Right lobe of liver (tissue), 6 donors: ENCODE data around the gene GRWD1. TPM values are rescaled to one million over a fixed set of nuclear protein-coding genes. Genes with fewer than 3 reads are reported as not detected.
A peak's percentile ranks its signal among the peaks of the same experiment; 100 is the strongest.

ENCODE experiments used
- ATAC-seq, 4 donors: fragments of 200-7000 bp; cut with Tn5 transposase; one replicate each; pipeline ENCODE4 v1.9.1; 2020; ENCODE audit warnings: mild to moderate bottlenecking in 4 of 4, moderate library complexity in 4 of 4
- DNase-seq, 3 donors: peaks; one replicate each; pipeline ENCODE4 v3.0.0-alpha.2; 2020
- H3K27ac ChIP-seq, 3 donors: fragments of 200-600 bp; one replicate each; pipeline ENCODE4 v1.8.0; 2022
- H3K27me3 ChIP-seq, 2 donors: fragments of 200-600 bp; one replicate each; pipeline ENCODE4 v1.8.0; 2022
- H3K36me3 ChIP-seq, 4 donors: fragments of 200-600 bp; sonication (generic) in 1 of 4; one replicate each; pipeline versions ENCODE4 v1.5.1 to v1.8.0; 2017 to 2022; ENCODE audit warnings: control low read depth in 1 of 4
- H3K4me1 ChIP-seq, 4 donors: fragments of 200-600 bp; sonication (generic) in 1 of 4; one replicate each; pipeline versions ENCODE4 v1.5.1 to v1.8.0; 2017 to 2022; ENCODE audit warnings: control low read depth in 1 of 4
- H3K4me3 ChIP-seq, 3 donors: fragments of 200-600 bp; one replicate each; pipeline ENCODE4 v1.8.0; 2022
- H3K9me3 ChIP-seq, 4 donors: fragments of 200-600 bp; sonication (generic) in 1 of 4; one replicate each; pipeline versions ENCODE4 v1.5.1 to v1.8.0; 2017 to 2022; ENCODE audit warnings: control low read depth in 1 of 4
- POLR2A ChIP-seq: fragments of 450-650 bp; IDR thresholded peaks from one replicate; pipeline ENCODE4 v1.6.1; 2017; ENCODE audit warnings: antibody characterized with exemption, mild to moderate bottlenecking
- WGBS: methylation state at CpG from one replicate; pipeline ENCODE4 v1.1.6; 2018; ENCODE audit warnings: low coverage, low lambda C conversion rate; ENCODE audit not compliant: insufficient coverage; ENCODE audit errors: missing lambda C conversion rate; 5-methylcytosine and 5-hydroxymethylcytosine counted together
- intact Hi-C, 2 donors: fragments of 100-400 bp; cut with DNase I; formaldehyde crosslinking; loops; one replicate each; pipeline versions ENCODE4 v1.11.2 to v1.14.1; 2022
- total RNA-seq, 6 experiments: library from RNA; depleted of rRNA in 2 of 6; stranded (reverse); fragments of >200 nt in 2 of 6; fragmentation: NEBNext Ultra II Directional in 3 of 6; extraction: Animal tissue kit (Norgen Biotek cat#: 25700) in 3 of 6; gene quantifications; one replicate each; pipeline versions ENCODE4 v1.1.0 to v1.2.4, GENCODE V29; 2016 to 2023
- TF ChIP-seq, protein P1 (sequence below), 4 donors: fragments of 200-600 bp in 3 of 4; fragments of 450-650 bp in 1 of 4; IDR thresholded peaks; one replicate each; pipeline versions ENCODE4 v1.5.1 to v1.8.0; 2016 to 2022; ENCODE audit warnings: antibody characterized with exemption in 4 of 4, mild to moderate bottlenecking in 2 of 4
- donor health status: DM: no; HTN: yes; CAD: no.
- donor health status: DM: no; HTN: no; CAD: no.
- donor health status: DM: no; HTN: no; CAD: no.
- donor health status: DM: no; HTN: yes; CAD: no.
- donor health status: DM: no; HTN: yes; CAD: no.

The GRWD1 gene
- total RNA-seq, 6 experiments from 2014 or later: 14.7 to 31.0 (median 17.6) TPM

DNA sequence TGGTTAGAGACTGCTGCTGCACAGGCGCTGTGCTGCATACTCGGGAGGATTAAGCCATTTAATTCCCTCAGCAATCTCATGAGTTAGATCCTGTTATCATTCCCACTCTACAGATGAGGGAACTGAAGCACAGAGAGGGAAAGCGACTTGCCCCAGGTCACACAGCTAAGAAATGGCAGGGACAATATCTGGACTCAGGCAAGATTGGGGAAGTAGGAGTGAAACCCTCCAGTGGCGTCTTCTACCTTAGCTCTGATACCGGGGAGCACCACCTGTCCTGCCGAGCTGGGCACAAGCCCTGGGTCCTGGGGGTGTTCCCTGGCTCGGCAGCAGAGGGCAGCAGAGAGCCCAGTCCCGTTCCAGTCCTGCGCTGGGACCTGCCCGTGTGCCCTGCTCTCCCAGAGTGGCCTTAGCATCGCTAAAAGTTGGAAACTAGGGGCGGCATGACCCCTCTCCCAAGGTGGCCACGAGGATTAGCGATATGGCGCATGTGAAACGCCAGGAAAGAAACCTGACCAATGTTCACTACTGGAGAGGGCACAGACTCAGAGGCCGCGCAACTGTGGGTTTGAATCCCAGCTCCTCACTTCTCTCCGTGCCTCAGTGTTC, 43.9 kb downstream of the GRWD1 start:
- H3K4me3 ChIP-seq: no peak overlapping the region
- H3K9me3 ChIP-seq: no peaks in the 10 kb centered on the region
- intact Hi-C loops: loop anchor here (10.0 kb wide), 2 partner anchors 85 to 105 kb away; no protein-coding TSS in a partner anchor
- TF ChIP-seq, protein P1, sequence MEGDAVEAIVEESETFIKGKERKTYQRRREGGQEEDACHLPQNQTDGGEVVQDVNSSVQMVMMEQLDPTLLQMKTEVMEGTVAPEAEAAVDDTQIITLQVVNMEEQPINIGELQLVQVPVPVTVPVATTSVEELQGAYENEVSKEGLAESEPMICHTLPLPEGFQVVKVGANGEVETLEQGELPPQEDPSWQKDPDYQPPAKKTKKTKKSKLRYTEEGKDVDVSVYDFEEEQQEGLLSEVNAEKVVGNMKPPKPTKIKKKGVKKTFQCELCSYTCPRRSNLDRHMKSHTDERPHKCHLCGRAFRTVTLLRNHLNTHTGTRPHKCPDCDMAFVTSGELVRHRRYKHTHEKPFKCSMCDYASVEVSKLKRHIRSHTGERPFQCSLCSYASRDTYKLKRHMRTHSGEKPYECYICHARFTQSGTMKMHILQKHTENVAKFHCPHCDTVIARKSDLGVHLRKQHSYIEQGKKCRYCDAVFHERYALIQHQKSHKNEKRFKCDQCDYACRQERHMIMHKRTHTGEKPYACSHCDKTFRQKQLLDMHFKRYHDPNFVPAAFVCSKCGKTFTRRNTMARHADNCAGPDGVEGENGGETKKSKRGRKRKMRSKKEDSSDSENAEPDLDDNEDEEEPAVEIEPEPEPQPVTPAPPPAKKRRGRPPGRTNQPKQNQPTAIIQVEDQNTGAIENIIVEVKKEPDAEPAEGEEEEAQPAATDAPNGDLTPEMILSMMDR (IDR thresholded peaks at IDR 0.05): peak; percentile 89 to 96 (median 94)
- TF ChIP-seq POLR2A: no peak
- ATAC-seq: peak; percentile 52 to 69 (median 66)
- WGBS: 0% methylated on average over 3 of the region's 19 CpGs
- no peaks in the 10 kb centered on the region for H3K4me1 ChIP-seq
- peak; percentile 82 to 83 (median 82) for DNase-seq
- H3K27me3 ChIP-seq: no peaks in the 10 kb centered on the region
- no peaks in the 10 kb centered on the region for H3K36me3 ChIP-seq
- no peak overlapping the region for H3K27ac ChIP-seq

DNA sequence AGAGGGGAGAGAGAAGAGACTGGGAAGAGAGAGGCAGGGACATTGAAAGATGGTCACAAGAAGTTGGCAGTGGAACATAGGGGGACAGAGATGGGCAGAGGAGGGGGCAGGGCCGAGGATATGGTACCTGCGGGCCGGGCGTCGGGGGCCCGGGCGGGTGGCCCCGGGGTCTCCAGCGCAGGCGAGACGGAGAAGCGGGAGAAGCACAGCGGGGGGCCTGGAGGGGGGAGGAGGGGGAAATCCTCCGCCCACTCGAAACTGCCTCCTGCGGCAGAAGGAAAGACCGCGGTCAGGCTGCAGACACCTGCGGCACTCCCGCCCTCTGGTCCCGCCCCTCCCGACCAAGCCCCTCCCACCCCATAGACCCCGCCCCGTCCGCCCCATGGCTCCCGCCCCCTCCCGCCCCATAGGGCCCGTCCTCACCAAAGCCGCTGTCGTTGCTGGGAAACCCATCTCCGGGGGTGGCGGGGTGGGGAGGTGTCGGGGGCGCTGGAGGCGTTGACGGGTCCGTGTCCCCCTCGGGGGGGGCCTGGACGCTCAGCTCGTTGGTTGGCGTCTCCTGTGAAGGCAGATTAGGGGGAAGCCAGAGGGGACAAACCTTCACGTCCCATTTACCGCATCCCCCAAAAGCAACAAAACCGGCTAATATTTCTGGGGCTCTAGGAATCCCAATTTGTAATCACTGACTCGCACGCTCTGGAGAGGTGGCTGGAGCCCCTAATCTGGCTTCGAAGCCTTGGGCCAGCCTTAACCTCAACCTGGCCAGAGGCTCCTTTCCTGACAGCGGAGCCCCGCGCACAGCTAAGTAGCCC, 45.4 kb downstream of the GRWD1 start:
- Histone ChIP-seq H3K9me3 (no peaks in the 10 kb centered on the region), H3K27ac (no peak overlapping the region), H3K36me3 (no peaks in the 10 kb centered on the region), H3K4me3 (no peak overlapping the region), H3K4me1 (no peaks in the 10 kb centered on the region), H3K27me3 (no peaks in the 10 kb centered on the region)
- DNase-seq: peak in 1 of 3 donors; percentile 46
- WGBS: 19% methylated on average over 5 of the region's 50 CpGs
- no peak for TF ChIP-seq POLR2A
- ATAC-seq: no peak
- intact Hi-C loops: loop anchor here (10.0 kb wide), 2 partner anchors 84 to 104 kb away; no protein-coding TSS in a partner anchor

DNA sequence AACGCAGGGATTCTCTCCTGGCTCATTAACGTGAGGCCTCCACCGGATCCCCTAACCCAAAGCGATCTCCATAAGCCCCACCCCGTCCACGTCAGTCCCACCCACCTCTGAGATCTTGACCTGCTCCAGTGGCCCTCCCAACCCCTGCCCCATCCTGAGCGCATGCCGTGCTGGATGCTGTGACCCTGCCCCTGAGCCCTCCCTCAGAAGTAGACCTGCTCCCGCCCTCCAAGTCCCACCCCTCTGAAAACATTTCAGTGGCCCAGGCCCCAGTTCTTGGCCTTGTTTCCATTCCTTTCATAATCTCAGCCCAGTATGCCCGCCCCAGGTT, 46.0 kb downstream of the GRWD1 start:
- Histone ChIP-seq H3K36me3 (no peaks in the 10 kb centered on the region), H3K9me3 (no peaks in the 10 kb centered on the region), H3K4me1 (no peaks in the 10 kb centered on the region), H3K27ac (no peak overlapping the region), H3K4me3 (no peak overlapping the region), H3K27me3 (no peaks in the 10 kb centered on the region)
- ATAC-seq: no peak
- TF ChIP-seq, protein P1 (IDR thresholded peaks at IDR 0.05): no peak
- TF ChIP-seq POLR2A: no peak
- intact Hi-C loops: loop anchor here (10.0 kb wide), 2 partner anchors 83 to 103 kb away; no protein-coding TSS in a partner anchor
- 18% methylated on average over 6 of the region's 10 CpGs for WGBS
- no peak for DNase-seq

DNA sequence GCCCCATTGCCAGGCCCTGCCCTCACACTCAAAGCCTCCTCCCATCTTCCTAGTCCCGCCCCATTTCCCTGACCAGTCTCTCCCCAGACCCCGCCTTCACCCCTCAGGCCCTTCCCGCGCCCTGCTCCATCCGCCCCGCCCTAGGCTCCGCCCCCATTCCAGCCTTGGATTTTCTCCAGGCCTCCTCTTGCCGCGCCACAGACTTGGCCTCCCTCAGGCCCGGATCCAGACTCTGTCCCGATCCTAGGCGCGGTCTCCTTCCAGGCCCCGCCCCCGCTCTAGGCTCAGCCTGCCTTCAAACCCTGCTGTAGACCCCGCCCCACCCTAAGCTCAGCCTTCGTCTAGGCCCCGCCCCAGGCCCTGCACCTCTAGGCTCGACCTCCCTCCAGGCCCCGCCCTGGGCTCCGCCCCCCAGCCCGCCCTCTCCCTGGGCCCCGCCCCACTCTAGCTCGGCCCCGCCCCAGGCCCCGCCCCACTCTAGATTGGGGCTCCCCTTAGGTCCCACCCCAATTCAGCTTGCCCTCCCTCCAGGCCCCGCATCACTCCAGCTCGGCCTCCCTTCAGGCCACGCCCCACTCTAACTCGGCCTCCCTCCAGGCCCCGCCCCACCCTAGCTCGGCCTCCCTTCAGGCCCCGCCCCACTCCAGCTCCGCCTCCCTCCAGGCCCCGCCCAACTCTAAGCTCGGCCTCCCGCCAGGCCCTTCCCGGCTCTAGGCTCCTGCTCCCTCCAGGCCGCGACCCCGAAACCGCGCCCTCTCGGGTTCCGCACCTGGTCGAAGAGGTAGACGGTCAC, 47.3 kb downstream of the GRWD1 start:
- Histone ChIP-seq H3K36me3 (no peaks in the 10 kb centered on the region), H3K4me3 (peak overlapping the region in 1 of 3 donors; percentile 41), H3K27ac (peak overlapping the region in 1 of 3 donors; percentile 47), H3K9me3 (no peaks in the 10 kb centered on the region), H3K27me3 (no peaks in the 10 kb centered on the region), H3K4me1 (no peaks in the 10 kb centered on the region)
- ATAC-seq (peak; percentile 80 to 85 (median 82)), DNase-seq (peak; percentile 88 to 95 (median 94))
- 5% methylated on average over 41 of the region's 47 CpGs for WGBS
- TF ChIP-seq POLR2A: peak; percentile 41
- TF ChIP-seq, protein P1 (IDR thresholded peaks at IDR 0.05): no peak
- intact Hi-C loops: loop anchor here (10.0 kb wide), 2 partner anchors 82 to 102 kb away; no protein-coding TSS in a partner anchor
